Activated CD4-positive, CD25-positive, alpha-beta regulatory T cell treated with anti-CD3 and anti-CD28 coated beads, Interleukin-2, amount 50 U/mL, for 16 hours (primary cell): ENCODE data around the gene FAM53B.

Experiments
- DNase-seq: peaks from one replicate; pipeline ENCODE4 v3.0.0-alpha.2; 2020; ENCODE audit warnings: low read depth, low spot score

Gene FAM53B

DNA sequence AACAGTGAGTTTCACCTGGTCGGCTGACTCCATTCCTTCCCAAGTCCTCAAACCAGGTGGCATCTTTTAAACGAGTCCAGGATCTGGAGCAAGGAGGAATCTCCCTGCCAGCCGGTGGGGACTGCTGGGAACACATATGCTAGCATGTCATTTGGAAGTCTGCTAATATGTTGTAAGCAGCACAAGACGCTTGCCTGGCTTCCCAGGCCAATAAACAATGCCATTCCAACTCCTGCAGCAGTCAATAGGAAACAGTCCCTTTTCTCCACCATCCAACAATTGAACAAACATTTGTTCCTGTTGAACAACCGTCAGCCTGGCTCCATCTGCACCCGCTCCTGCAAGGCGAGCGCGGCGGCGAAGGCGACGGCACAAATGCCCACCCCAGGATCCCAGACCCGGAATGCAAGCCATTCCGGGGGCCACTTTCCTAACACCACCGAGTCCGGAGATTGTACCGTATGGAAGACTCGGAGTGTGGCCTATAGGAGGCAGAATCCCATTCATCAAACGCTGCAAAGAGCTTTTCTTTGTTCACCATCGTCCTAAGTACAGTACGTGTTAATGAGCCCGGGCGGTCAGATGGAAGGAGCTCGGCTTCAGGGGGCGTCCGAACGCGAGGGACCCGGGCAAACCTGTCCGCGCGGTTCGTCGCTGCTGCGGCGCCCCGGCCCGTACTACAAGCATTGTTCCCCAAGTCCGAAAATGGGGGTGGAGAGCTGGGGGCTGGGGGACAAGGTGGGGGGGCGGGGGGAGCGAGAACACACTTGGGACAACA lies 1.6 kb downstream of the FAM53B start:
- DNase-seq: no peak

DNA sequence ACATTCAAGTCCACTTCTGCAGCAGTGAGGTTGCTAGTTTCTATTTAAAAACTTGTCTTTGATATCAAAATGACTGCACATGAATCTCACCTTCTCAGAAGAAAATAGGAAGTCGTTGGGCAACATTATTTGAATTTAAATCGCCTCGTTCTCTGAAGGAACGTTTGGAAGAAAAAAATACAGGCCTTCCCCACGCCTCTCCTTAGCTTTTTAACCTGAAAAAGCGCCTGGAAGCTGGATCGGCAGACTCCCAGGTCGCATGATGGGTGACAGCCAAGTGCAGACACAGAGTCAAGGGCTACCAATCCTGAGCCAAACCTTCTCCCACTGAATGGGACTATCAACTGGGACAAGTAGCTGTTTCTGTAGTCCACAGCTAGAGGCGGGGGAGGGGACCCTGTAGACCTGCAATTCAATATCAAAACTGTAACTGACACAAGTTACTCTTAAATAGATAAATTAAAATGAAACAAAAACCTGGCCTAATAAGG lies 2.2 kb downstream of the FAM53B start:
- DNase-seq: no peak

DNA sequence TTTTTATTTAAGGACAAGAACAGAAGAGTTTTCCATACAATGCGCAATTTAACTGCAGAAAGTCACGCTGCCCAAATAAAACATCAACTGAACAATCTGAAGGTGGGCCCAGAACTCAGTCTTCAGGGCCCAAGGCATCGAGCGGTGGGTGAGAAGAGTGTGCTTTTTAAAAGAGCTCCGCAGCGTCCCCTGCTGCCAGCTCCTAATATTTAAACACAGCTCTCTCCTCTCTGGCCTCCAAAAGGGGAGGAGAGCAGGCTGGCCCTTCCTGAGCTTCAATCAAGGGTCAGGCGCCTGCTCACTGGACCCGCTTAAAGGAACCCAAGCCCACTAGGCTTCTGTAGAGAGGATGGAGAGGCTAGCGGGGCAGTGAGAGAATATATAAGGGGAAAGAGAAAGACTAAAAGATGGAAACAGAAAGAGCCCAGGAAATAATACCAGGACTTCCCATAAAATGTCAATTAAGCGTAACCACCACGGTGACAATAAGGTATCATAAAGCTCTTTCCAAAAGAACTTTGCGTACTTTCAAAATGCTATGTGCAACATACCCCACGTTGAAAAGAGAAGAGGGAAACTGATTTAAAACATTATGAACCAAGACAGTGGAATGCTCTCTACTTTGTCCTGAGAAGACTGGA lies 2.8 kb downstream of the FAM53B start:
- DNase-seq: peak; percentile 61

DNA sequence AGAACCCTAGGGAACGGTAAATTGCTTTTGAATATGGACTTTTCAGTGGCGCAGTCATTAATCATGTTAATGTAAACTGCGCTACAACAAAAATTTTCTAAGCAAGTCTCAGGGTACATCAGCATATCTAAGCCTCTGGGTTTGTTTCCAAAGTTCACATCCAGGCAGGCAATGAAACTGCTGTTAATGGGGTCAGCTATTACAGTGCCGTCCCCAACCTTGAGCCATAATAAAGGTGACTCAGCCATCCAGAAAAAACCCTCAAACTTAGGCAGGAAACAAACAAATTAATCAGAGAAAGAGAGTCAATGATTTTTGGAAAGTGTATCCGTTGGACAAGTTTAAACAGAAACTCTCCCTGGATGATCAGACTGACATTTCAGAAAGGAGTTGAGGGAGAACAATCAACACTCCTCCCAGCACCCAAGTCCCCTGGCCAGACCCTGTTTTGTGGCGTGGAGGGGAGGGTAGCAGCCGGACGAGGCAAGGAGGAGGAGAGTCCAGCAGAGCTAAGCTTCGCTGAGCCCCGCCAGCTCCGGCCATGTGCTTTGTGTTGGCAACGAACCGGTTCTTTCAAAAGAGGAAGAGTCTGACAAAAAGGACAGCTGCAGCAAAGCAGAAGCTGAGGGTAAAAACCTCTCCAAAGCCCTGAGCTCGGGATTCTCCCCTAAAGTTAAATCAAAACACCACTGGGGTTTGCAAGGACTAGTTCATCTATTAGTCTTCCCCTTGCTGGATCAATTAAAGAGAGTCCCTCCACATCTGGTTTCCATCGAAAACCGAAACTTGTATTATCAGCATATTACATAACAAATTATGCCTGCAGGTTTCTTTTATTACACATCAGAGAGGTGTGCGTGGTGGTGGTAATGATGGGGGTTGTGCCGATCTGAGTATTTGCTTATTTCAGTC lies 3.6 kb downstream of the FAM53B start:
- no peak for DNase-seq

DNA sequence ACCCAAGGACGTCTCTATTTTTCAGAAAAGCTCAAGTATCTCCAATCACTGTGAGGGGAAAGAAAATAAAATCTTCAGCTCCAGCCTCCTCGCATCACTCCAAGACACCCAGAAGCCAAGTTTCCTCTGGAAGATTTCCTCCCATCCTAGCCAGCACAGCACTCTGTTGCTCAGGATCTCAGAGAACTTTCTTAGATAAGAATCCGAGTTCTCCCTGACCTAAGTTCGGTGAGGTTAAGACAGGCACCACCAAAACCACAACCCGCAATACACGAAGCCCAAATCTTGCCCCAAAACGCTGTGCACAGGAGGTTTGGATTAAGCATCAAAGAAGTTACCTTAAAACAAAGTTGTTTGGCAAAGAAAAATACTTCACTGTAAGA lies 4.2 kb downstream of the FAM53B start:
- DNase-seq: no peak

DNA sequence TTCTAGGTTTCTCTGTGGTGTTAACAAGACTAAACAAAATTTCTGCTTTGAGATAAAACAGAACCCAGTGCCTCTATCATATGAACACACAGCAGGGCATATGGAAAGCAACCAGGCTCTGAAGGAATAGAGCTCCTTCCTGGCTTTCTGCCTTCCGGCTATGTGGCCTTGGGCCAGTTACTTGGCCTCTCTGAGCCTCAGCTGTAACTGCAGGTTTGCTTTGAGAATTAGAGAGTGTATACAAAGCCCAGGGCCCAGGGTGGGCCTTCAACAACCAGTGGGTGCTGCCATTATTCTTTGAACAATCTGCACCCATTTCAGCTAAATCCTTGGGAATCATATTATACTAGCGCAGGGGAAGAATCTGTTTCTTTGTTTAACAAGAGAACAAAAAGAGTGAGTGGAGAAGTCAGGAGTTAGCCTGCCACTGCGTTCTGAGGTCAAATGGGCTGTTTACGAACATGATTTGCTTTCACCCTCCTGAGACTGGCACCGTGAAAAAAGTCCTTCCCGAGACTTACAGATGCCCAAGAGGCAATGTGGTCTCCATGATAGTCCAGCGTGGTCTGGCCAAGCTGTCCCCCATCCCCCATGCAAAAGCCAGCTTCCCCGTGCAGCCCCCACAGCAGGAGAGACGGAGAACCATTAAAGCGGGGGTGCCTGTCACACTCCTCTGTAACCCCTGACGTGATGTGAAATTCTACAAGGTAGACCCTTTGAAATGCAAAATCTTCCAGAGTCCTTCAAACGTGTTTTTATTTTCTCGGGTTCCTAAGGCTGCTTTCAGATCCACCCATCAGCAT lies 4.9 kb downstream of the FAM53B start:
- no peak for DNase-seq

DNA sequence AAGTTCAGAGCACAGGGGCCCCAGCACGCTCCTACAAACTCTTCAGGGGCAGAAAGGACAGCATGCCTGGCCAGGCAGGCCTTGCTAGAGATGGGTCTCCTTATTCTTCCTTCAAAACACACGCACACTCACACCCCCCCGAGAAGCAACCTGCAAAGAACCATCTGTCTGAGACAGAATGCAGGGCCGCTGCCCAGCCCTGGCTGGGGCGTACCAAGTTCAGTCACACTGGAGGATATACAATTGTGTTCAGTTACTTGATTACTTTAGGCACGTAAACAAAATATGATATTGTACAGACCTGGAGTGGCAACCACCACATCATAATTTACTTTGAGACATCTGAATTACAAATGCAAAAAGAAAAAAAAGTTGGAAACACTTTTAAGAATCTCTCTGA lies 5.7 kb downstream of the FAM53B start:
- DNase-seq: no peak

DNA sequence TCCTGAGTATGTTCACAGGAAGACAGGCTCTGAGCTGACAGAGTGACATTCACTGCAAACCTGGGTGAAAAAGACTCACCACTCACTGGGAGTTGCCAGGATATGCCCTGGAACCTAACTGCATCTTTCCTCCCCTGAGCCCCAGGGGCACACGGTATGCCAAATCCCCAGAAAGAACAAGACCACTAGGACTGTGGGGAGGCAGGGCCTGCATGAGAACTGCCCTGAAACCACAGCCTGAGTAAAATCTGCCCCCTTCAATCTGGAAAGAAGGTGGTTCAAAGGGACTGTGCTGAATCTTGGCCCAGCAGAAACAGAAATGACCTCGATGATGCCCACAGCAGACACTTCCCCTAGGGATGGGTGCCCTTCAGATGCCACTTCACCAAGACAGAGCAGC lies 6.5 kb downstream of the FAM53B start:
- no peak for DNase-seq

DNA sequence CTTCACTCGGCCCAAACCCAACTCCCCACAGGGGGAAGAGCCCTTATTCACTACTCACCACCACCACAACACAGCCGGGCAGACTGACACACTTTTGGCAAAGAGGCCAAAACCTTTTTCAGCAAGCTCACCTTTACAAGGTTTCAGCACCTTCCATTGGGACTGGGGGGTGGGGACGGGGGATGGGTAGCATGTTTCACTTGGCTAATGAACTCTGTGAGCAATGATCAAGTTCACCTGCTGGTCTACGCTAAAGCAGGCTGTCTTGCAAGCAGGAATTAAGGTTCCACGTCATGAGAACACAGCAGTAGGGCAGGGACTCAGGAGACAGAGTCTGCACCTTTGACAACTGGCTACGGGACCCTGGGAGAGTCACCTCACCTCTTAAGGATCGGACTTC lies 7.0 kb downstream of the FAM53B start:
- no peak for DNase-seq

DNA sequence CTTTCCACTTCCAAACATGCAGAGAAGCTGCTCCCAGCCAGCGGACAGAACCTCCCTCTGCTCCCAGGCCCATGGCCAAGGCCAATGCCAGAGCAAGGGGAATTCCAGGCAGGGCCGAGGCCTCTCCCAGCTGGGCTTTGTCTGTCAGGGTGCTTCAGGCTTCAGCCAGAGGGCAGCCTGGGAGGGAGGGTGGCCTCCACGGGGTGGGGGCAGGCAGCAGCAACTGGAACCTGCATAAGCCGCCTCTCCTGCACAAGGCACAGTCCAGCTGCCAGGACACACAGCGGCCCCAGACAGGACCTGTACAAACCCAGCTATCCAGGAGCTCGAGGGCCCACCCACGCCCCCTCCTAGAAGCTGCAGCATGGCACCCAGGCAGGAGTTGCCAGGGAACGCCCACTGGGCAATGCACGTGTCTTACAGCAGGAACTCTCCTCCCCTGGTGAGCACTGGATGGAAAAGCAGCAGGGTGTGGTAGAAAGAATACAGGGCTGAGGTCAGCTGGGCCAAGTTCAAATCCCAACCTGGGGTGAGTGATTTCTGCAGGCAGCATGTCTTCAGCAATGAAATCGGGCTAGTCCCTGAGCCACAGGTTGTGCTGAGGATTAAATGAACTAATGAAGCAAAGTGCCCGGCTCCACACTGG lies 7.6 kb downstream of the FAM53B start:
- no peak for DNase-seq

DNA sequence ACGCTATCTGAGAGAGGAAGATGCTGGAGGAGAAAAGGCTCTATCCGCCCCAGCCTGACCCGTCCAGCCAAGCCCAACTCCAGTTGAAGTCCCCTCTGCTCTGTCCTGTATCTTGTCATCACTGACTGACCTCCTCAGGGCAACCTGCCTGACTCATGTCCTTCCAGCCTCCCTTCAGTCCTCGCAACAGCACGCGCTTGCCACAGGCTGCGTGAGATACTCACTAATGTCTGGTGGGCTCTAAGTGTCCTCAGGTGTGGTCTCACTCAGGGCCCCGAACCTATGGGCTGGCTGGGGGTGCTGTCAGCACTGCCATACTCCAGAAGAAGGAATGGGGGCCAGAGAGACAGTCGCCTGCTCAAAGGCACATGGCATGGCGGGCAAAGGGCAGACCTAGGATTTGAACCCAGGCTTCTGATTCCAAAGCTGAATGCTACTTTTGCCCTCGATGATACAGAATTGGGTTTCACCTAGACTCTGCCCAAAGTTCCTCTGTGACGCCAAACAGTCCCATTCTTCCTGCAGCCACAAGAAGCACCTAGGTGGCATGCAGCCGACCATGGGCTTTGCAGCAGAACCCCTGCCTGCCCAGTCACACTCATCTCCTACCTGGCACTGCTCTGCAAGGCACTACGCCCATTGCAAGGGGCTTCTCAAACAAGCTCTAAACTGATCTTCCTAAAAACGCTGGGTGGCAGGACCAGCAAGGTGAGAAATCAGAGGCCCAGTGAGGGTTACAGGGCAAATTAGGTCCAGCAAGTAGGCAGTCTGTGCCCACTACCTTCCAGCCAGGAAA lies 8.5 kb downstream of the FAM53B start:
- no peak for DNase-seq

DNA sequence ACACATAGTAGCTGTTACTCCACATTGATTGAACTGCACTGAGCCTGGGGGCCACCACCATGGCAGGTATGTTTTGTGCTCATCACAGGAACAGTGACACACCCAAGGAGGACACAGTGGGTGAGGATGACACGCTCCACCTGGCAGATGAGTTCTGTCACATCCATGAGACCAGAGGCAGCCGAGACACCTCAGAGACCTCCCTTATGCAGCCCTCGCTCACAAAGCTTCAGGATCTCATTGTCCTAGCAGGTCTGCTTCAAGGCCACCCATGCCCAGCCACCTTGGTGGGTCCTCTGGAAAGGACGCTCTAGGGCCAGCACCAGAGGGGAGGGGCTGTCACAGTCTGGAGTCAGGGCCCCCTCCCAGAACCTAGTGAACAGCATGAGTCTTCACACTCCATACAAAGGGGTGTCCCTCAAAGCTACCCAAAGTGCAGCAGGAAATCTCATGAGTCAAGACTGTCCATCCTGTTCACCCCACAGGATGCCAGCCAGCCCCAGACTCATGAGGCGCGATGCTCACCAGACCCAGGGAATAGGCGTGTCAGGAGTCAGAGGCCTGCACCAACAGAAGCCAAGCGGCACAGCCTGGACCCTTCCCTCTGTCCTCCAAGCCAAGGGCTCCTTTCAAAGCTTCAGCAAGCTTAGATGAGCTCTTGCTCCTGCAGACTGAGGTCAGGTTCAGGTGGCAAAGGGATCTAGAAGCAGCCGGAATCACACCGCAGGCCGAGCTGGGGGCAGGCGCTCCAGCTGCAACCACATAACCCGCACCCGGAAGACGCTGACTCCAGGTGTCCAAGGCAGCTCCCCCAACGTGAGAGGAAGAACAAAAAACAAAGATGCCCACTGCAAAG lies 9.6 kb downstream of the FAM53B start:
- no peak for DNase-seq

DNA sequence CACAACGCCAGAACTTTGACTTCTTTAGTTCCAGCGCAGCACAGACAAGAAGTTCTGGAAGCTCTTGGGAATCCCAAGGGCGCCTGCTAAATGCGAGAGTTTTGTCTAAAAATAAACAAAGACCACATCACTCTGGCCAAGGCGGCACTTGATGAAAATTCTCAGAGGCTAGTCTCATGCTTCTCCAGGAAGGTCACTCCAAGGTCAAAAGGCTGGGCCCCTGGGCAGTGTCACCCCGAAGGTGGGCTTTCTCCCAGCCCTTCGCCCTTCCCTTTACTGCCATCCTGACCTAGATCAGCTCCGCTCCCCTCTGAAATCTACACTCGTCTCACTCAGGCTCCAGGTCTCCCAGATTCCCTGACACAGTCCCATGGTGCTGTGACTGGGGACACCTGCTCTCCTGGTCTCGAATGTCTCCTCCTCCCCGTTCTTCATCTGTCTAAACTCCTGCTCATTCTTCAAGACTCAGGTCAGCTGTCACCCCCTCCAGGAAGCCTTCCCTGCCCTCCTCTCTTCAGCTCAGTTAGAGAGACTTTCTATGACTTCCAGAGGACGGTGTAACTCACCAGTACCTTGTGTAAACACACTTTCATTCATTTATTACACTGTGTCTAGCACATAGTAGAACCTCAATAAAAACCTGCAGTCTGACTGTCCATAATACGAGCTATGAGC lies 10.5 kb downstream of the FAM53B start:
- DNase-seq: no peak

DNA sequence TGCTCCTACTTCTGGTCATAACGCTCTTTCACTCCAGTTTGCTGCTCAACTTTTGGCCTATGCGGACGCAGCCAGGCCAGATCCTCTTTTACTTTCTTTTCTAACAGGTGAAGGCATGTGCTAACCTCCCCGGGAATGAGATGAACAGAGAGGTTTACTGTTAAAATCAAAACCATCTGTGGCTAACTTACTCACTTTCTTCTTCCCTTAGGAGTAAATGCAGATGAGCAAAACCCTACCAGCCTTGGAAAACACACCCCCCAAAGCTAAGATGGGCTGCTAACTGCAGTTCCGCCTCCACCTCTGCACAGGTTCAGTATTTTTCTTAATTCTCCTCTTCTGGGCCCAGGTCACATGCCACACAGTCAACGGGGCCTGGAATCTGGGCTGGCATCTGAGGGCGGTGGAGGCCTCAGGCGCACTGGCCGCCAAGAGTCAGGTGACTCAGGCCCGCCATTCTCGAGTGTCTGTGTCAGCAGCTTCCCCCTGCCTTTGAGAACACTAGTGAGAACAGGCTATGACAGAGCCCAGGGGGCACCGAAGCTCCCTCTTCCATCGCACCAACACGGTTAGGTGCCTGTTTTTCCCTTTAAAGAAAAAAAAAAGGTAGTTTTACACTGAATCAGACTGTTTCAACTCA lies 11.1 kb downstream of the FAM53B start:
- DNase-seq: no peak

DNA sequence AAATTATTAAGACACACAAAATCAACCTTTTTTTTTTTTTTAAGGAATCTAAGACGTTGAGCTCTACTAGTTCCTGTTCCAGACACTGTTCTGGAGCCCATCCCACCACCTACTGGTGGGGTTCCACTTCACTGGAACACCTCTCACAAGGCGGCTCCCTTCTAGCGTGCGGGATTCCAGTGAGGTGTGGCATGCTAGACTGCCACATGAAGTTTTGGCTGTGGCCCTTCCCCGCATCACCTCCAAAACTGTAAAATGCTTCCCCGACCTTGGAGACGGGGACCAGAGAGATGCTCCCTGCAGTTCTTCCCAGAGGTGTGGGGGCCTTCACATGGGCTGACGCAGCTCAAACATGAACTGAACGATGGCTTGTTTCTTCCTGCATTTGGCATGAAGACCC lies 12.6 kb downstream of the FAM53B start:
- DNase-seq: no peak

DNA sequence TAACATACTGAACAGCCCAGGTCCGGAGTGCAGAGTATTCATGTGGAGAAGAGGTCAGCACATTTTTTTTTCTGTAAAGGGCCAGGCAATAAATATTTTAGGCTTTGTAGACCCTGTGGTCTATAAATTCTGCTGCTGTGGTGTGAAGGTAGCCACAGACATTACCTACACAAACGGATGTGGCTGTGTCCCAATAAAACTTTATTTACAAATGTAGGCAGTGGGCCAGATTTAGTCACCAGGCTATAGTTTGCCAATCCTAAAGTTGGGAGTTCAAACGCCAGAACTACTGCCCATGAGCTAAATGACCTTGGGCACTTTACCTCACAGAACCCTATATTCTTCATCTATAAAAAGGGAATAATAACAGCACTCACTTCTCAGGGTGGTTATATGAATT lies 13.4 kb downstream of the FAM53B start:
- no peak for DNase-seq

DNA sequence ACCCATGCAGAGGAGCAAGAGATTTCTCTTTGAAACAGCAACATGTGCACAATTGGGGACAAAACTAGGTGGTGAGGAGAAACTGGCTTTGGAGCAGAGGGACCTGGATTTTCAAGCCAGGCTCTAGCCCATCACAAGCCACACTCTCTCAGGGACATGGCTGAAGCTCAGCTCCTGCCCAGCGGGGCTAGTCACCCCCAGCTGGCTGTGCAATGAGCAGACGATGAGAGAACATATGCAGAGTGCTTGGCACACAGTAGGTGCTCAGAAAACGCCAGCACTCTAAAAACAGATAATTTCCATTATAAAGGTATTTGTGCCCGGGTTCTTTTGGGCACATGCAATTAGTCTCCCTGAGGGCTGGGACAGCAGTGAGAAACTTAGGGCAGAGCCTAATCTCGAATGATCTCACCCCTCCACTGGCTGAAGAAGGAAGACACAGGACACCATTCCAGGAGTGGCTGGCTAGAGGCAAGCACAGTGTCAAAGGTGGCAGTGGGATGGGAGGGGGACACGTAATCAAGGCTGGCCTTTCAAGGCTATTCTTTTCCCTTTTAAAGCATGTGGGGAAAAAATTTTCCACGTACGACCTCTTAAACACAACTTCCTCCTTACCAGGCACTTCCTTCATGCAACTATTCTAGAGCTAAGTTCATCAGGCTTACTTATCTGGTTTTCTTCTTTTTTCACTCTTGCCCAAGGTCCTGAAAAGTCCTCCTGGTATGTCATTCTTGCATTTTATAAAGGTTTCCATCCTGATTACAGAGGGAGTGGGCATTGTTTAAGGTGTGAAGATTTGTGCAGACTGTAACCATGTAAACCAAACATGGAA lies 15.1 kb downstream of the FAM53B start:
- no peak for DNase-seq
